ENCODE measurements around the gene IL16.
"Not testable (repeated sequence)": the region's sequence is repeated elsewhere in the genome, so short reads cannot be mapped to it uniquely, and the experiment has no call there.

IL16 gene

DNA sequence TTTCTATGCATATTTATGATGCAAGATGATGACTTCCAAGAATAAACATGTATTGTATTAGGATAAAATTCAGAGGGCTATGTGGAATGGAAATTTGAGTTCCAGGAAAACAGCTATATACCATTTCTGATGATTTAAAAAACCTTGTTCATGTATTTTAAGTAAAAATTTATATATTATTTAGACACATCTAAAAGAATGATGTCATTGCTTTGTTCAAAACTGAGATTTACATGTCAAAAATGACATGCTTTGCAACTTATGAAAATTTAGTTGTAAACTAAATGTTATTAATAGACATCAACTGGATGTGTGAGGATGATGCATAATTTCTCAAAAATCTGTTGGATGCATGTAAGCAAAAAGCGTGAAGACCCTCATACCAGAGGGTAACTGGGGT lies 125.0 kb downstream of the IL16 start:
- DNase-seq, result no peak

DNA sequence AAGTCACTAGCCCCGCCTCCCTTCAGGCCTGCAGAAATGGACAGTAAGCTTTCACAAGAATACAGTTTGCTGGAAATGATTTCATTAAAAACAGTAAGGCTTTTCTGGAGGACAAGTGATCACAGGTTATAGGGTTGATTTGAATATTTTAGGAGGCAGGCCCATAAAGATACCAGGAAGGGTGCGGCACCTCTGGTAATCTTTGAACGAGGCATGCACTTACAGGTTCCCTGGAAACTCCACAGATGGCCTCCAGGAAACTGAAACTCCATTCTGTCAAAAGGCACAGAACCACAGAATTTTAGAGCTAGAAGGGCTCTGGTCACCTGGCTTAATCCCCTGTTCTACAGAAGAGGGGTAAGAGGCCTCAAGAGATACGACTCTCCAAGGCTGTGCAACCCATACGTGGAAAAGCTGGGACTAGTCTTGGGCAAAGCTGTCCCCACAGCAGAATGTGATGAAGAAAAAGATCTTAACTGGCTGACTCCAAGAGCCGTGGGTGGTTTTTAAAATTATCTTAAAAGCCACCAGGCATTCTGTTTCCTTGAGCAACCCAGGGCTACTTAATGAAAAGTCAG lies 126.1 kb downstream of the IL16 start:
- no peak for DNase-seq

DNA sequence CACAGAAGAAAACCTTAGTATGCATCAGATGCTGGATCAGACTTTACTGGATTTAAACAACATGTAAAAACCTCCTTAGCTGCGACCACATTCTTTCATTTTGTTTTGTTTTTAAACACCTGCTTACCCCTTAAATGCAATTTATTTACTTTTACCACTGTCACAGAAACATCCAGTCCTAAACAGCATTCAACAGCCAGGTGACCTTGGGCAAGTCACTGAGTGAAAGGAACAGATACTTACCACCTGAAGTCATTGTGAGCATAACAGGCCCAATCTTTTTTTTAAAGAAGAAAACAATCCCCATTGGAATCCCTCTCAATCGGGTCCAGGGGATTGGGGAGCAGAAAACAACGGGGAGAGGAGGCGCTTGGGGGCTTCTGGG lies 126.9 kb downstream of the IL16 start:
- no peak for DNase-seq

DNA sequence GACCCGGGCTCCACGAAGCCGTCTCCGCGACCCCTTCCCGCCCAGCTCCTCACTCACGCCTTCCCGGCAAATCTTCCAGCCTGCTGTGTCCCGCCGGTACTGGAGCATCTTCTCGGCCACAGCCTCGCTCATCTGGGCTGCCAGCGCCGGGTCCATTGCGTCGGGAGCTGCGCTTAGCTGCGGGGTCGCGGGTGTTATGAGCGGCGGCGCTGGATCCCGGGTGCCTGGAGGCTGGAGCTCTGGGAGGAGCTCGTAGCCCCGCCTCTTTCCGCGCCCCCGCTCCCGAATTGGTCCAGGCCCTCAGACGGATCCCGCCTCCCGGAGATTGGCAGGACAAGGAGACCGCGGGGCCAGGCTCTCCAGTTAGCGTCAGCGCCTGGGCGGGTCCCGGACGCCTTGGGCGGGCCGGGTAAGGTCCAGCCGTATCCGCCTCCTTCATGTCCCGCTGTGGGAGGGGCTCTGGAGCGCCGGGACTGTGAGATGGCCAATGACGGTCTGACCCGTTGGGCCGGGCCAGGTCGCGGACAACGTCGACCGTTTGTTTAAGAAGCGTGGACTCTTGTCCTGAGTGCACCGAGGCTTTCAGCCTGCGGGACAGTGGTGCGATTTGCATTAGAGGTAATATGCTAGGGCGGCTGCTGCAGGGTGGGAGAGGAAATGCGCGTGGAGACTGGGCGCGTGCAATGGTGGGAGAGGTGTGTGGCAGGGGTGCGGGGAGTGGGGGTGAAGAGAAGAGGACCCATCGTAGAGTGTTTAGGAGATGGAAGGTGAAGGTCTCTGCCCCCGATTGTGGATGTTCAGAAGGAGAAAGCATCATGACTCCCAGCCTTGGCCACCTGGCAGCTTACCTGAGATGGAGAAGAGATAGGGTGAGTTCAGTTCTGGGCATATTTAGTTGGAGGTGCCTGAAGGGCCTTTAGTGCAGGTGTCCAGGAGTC lies 127.5 kb downstream of the IL16 start, which contains the start of gene STARD5:
STARD5 (minus strand) TSS at position 198 of the 938 bp plus-strand sequence; CDS start at position 156, 42 bp downstream.
- DNase-seq, result peak; percentile 94

DNA sequence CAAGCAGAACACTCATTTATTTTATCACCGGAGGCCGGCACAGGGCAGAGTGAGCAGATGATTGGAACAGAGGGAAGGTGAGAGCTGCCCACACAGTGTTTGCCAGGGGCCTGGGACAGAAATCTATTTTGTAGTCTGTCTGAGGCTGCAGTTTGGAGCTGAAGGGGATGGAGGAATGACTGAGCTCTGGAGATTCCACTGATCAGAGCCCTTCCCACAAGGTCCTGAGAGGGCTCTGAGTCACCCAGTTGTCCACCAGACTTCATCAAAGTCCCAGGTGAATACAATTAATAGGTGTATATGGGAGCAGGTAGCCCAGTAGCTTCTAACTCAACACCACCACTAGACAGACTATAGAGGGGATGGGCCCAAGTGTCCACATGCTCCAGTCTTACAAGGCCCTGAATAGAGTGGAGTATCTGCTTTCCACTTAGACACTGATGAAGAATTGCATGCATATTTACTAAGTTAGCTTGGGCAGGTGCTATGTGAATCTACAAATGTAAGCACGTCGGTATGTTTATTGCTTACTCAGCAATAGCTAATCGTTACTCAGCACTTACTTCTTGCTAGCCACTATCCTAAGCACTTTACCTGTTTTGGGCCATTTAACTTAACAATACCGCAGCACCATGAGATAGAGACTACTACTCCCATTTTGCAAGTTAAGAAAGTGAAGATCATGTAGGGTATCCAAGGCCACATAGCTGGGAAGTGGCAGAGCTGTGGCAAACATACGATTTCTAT lies 130.0 kb downstream of the IL16 start:
- no peak for DNase-seq

DNA sequence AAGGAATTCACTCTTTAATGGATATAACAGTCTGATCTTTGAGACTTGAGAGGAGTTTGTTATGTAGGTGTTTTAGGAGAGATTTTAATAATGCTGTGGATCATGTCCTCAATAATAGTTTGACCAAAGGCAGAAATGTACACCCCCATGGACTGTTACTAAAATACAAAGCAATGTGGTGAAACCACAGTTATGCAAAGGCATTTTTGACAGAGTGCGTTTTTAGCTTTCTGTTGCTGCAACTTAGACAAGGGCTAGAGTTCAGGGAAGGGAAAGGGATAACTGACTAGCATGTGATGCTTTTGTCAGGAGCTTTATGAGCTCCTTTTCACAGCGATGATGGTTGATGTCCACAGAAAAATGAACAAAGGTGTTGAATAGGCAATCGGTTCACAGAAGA lies 130.8 kb downstream of the IL16 start:
- DNase-seq, result peak; percentile 41

DNA sequence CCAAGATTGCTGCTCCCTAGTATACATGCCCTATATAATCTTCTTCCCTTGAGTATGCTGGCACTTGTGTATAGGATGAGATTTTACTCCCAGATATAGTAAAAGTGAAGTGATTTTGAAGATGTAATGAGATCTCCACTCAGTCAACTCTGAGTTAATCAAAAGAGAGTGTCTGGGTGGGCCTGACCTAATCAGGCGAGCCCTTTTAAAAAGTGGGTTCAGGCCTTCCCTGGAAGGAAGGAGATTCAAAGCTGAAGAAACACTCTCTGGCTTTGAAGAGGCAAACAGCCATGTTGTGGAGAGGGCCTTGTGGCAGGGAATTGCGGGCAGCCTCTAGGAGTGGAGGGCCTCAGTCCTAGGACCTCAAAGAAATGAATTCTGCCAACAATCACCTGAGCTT lies 132.8 kb downstream of the IL16 start:
- no peak for DNase-seq

DNA sequence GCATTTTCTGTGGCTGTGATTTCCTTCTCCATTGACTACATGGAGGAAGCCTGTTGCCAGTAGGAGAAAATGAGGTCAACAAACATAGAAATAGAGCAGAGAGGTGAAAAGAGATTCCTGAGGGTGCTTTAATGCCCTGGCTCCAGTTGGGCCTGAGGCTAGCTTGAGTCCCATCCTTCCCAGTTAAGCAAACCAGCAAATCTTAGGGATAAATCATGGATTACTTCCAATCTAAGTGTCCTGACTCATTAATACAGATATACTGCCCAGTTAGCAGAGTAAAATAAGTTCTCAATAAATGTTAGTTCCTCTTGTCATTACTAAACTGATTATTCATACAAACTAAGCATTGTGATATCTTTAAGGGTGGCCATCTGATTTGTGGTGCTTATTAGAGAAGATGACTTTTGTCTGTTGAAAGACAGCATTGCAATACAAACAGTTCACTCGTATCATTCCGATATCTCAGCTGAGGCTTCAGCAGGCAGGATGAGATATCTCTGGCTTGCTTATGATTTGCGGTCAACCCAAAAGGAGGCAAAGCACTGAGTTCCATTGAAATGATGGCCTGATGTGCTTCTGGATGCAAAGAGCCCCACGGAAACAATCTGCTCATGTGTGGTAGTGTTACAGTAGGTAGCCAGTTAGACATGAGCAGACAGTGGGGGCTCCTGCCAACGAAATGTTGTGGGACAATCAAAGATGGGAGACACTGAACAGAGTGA lies 133.8 kb downstream of the IL16 start:
- no peak for DNase-seq

DNA sequence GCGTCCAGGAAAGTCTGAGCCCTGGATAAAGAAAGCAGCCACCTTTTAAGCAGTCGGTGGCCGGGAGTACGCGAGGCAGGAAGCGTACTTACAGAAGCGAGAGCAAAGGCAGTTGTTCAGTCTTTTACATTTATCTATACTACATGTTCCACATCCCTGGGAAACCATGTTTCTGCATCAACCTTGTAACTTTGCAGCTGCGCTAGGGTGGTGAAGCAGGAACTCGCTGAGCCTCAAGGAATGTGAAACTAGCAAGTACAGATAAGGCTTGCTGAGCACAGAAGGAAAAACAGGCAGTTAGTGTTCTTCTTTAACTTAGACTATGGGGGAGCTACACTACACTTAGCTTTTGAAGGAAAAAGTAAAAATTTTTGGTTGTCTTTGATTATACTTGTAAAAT lies 134.5 kb downstream of the IL16 start:
- DNase-seq, result not testable (repeated sequence)

DNA sequence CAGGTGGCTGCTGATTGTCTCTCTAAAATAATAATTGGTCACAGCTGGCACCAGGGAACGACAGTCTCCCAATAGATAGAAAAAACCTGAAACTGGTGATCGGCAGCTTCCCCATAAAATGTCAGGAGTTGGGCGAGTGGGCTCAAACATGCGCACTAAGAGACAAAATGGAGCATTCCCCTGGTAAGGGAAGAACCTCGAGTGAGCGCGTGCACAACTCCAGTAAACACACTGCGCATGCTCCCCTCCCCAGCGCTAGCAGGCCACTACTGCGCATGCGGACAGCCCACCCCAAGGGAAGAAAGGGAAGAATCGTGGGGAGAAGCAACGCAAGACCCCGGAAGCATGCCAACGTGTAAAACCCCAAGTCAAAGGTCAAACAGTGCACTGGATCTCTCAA lies 134.9 kb downstream of the IL16 start:
- no peak for DNase-seq

DNA sequence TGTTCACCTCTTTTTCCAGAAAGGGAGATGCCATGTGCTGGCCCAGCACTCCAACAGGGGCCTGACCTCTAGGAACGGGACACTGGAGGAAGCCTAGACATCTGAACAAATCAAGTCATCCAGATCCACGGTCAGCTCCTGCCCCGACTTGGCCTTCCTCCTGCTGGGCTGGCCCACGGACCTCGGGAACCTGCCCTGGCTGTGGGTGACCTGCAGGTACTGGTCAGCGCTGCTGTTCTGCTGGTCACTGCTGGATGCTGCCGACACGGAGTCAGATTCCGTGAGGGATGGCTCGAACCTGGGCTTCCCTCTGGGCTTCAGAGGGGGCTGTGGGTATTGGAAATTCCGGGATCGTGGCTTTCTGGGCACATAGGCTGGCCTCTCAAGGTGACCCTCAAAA lies 135.6 kb downstream of the IL16 start:
- no peak for DNase-seq

DNA sequence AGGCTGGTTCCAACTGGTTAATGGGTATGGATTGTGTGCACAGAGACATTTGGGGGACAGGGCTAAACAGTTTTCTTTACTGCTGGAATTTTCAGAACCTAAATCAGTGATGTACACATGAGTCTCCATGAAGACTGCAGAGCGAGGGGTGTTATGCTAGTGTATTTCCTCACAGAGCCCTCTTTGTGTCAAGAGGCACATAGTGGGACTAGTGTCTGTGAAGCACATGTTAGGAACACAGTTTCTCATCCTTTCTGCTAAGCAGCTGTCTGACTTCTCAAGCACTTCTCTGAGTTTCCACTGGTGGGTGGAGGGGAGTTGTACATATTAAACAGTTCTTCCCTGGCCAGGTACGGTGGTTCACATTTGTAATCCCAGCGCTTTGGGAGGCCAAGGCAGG lies 136.7 kb downstream of the IL16 start:
- no peak for DNase-seq

DNA sequence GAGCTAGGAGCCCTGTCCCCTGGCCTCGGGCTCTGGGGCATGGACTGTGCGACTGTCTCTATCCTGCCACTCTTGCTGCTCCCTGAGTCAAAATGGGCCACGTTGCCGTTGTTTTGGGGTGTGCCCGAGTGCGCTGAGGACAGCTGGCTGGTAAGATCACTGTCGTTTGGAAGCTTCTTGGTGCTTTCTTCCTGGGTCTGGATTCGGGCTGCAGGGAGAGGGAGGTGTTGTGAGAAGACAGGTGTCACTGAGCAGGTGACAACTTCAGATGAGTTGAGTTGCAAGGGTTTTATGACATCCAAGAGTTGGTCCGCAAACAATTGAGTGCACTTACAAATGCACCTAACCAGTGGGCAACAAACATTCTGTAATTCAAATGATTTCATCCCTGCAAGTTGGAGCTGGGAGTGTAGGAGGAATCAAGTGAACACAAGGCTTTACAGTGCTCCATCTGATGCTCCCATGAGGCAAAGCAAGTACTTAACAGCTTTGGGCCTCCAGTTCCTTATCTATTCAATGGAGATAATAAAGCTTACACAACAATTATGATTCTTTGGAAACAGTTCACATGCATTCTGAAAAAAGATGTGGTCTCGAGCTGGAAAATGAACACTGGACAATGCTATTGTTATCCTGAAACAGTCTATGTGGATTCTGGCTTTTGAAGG lies 138.2 kb downstream of the IL16 start:
- no peak for DNase-seq

DNA sequence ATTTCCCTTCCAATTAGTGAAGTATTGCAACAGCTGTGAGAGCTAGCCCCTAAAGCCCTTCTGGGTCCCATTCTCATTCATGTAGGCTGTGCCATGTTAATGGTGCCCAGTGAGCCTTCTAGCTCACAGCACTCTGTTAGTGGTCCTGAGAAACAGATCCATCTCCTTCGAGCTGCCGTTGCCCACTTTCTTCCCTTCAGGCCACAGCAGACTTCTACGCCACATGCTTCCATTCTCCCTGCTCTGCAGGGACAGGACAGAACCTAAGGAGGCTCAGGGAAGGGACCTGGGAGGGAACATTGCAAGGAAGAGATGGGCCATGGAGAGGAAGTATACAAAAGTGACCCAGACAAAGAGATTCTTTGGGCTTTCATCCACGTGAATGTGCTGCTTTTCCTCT lies 139.0 kb downstream of the IL16 start:
- DNase-seq, result no peak

DNA sequence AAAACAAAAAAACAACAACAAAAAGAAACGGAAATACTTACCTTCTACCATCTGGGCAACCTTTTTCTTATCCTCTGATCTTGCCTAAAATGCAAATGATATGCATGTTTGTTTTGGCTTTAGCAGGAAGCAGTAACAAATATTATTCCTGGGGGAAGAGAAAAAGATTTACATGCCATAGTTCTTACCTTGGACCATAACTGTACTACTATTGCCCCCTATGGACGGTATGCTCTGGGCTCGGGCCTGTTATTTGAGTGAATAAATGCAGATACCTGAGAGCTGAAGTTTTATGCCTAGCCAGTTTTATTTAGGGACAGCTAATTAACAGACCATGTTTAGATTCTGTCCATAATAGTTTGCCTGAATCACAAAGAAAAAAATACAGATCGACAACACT lies 139.9 kb downstream of the IL16 start:
- no peak for DNase-seq

DNA sequence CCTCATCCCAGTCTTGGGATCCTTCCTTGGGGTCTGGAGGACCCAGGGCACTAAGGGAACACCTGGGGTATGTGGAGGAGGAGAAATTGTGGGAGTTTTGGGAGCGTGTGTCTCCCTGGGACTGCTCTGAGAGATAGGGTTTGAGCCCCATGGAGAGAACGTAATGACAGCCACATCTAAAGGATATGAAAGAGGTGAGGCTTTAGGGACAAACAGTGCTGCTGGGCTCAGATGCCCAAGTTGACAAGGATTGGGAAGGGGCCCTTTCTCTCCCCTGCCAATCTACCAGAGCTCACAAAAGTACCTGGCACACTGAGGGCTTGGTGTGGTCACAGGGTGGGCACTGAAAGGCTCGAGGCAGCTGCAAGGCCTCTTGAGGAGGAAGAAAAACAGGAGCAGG lies 140.6 kb downstream of the IL16 start:
- no peak for DNase-seq

DNA sequence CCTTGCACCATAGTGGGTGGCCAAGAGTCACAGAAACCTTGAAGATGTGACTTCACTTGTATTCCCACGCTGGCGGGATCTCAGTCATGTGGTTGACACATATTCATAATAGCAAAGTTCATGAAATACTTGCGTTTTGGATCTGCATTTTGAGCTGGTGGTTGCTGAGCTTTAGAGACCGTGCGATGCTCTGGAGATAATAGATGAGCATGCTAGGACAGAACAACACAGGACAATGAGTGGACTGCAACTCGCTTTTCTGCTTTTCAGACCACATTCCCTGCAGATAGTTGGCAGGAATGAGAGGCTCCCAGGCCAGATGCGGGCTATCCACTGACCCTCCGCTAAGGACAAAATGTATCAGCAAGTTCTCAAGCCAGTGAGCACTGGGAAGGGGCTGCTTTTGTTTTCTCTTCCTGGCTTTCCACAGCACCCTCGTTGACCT lies 141.1 kb downstream of the IL16 start:
- DNase-seq, result no peak

DNA sequence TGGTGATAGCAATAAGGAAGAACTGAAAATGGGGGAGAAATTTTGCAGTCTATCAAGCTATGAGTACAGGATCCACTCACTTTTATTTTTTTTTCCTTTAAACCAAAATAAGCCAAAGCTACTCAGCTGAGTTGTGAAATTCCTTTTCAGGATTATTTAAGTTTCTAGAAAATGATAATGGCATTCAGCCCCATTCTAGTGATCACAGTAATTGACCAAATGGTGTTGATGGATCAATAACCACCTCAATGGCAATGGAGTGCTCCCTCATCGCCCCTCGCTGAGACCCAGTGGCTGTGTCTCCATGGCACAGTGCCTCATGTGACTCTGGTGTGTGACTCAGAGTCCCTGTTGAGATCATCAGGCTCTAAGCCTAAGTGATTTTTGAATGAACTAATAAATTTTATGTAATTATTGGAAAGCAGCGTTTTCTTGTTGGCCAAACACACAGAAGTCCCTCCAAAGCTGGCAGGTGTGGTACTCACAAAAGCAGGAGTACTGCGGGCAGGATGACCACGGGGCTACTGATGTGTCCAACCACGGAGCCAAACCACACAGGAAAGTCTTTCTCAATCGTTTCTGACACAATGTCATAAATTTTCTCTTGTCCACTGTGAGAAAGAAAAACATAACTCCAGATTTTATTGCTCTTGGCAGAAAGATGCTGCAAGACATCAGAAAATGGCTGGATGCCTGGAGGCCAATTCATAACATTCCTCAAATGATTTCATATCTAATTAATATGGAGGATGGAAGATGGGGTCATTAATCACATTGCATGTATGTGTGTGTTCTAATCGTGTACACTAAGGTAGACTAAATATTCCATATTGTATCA lies 141.7 kb downstream of the IL16 start:
- peak; percentile 79 for DNase-seq

DNA sequence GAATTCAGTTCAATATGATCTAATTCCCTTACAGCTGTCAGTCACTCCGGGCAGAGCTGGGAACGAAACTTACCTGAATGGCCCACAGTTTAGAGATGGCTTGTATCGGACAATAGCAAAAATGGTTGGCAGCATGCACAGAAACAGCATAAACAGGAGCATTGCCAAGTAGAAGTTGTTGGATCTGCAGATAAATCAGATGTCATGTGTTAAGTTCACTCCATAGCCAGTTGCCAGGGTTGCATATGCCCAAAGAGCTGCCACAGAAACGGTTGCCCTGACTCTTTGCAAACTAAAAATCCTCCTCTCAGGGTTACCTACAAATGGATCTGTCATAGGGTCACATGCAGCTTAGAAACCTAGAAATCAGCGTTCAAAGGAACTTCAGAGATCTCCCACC lies 142.6 kb downstream of the IL16 start:
- DNase-seq, result no peak

DNA sequence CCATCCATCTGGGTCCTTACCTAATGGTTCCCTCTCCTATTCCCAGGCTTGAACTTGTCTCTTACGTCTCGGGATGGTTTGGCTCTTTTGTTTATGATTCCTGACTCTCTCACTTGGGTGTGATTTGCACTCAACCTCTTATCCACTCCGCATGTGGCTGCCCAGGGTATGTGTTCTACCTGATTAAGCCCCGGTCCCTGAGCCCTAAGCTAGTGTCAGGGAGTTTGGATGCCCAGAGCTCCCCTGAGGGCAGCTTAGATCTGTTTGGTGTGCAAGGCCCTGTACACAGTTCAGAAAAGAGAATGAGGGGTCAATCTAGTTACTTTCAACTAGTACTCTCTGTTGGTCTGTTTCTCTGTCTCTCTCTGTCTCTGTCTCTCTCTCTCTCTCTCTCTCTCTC lies 143.2 kb downstream of the IL16 start:
- no peak for DNase-seq

DNA sequence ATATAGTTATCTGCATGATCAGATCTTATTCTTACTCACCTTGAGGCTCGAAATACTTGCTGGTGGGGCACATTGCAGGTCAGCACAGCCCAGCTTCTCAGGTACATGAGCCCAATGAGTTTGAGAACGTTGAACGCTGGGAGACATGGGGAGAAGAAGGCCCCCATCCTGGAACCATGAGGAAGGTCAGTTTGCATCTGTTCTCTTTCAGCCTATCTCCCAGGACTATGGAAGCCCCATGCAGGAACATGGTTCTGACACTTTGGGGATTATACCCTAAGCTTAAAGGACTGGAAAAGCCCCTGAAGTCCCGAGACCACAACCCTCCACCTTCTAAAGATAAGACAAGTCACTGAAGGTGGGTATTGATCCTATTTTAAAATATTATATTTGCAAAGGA lies 144.7 kb downstream of the IL16 start:
- DNase-seq, result no peak

DNA sequence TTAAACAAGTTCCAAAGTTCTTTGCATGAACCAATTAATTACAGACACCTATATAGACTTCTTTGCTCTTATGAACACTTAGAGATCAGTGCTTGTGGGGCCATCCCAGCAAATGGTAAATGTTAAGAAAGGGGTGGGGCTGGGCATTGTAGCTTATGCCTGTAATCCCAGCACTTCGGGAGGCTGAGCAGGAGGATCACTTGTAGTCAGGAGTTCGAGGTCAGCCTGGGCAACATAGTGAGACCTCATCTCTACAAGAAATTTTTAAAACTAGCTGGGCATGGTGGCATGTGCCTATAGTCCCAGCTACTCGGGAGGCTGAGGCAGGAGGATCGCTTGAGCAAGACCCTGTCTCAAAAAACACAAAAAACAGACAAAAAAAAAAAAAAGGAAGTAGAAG lies 146.7 kb downstream of the IL16 start:
- DNase-seq, result no peak
